Calu3 (cell line): ENCODE measurements around the gene ZNF212. TPM values are rescaled to one million over a fixed set of nuclear protein-coding genes. Genes with fewer than 3 reads are reported as not detected.

Source experiments
- BruUV-seq: library from RNA; stranded (reverse); fragments of 400-500 nt; replicated peaks from 2 replicates; lab custom pipeline; 2021; lab: Mats Ljungman, UMichigan
- CTCF ChIA-PET: fragments of 300-600 bp; sonication (Branson Sonifier 250); formaldehyde crosslinking; loops from one replicate; lab custom pipeline; 2022; ENCODE audit warnings: antibody characterized with exemption; lab: Charles Lee
- DNase-seq: peaks from one replicate; pipeline ENCODE4 v3.0.0; 2022
- H3K27ac Mint-ChIP-seq: one replicate; pipeline ENCODE4 v1.8.0; 2022; ENCODE audit warnings: mixed read lengths; ENCODE audit not compliant: unreplicated experiment
- H3K27me3 Mint-ChIP-seq: one replicate; pipeline ENCODE4 v1.8.0; 2022; ENCODE audit warnings: mixed read lengths; ENCODE audit not compliant: unreplicated experiment
- H3K36me3 Mint-ChIP-seq: one replicate; pipeline ENCODE4 v1.8.0; 2022; ENCODE audit warnings: mild to moderate bottlenecking, moderate library complexity, mixed read lengths; ENCODE audit not compliant: insufficient read depth, unreplicated experiment
- H3K4me1 Mint-ChIP-seq: one replicate; pipeline ENCODE4 v1.8.0; 2022; ENCODE audit warnings: mild to moderate bottlenecking, low read depth, mixed read lengths; ENCODE audit not compliant: unreplicated experiment
- H3K4me3 Mint-ChIP-seq: one replicate; pipeline ENCODE4 v1.8.0; 2022; ENCODE audit warnings: mild to moderate bottlenecking, low read depth, moderate library complexity, mixed read lengths; ENCODE audit not compliant: unreplicated experiment
- H3K9me3 Mint-ChIP-seq: one replicate; pipeline ENCODE4 v1.8.0; 2022; ENCODE audit warnings: low read depth, mixed read lengths; ENCODE audit not compliant: unreplicated experiment
- CTCF ChIP-seq: fragments of 200-600 bp; IDR thresholded peaks from one replicate; pipeline ENCODE4 v1.8.0; 2022; ENCODE audit warnings: antibody characterized with exemption; ENCODE audit not compliant: unreplicated experiment
- intact Hi-C: fragments of 100-400 bp; cut with micrococcal nuclease; formaldehyde crosslinking; loops from one replicate; pipeline ENCODE4 v1.10.0; 2022; ENCODE audit not compliant: unreplicated experiment
- total RNA-seq: library from RNA; stranded (reverse); gene quantifications from 2 replicates; pipeline ENCODE4 v1.2.3, GENCODE V29; 2022

ZNF212 gene
- total RNA-seq, 1 experiment from 2014 or later, result 17.2 TPM

GRCh38 chr7:149280661-149281507 is 41.4 kb downstream of the ZNF212 start:
- no peak overlapping the region for H3K27ac Mint-ChIP-seq
- H3K9me3 Mint-ChIP-seq, result no peaks in the 10 kb centered on the region
- CTCF ChIA-PET, result no interaction called here
- no peaks in the 10 kb centered on the region for H3K27me3 Mint-ChIP-seq
- H3K4me1 Mint-ChIP-seq, result peaks cover 8% of the 10 kb centered on the region
- TF ChIP-seq CTCF, result no peak
- BruUV-seq, result no TSS peak
- H3K36me3 Mint-ChIP-seq, result peaks cover 41% of the 10 kb centered on the region
- intact Hi-C loops, result no loop called here
- no peak for DNase-seq
- no peak overlapping the region for H3K4me3 Mint-ChIP-seq

- no peak for TF ChIP-seq CTCF
These were observed 42.3 kb downstream of the ZNF212 start for GRCh38 chr7:149281508-149282330.

DNA sequence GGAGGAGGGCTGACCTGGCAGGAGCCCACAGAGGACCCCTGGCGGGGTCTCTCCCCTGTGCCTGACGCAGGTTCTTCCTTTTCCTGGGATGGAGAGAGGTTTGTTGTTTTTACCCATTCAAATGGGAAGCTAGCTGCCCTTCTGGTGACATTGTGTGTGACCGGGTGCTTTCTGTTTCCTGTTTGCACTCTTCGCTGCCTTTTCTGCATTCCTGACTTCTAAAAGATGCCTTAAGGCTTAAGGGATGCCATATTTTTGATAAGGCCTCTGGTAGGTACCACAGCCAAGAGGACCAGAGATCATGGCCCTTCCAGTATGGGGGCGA is 42.8 kb downstream of the ZNF212 start:
- no peak for DNase-seq
- H3K36me3 Mint-ChIP-seq, result peaks cover 39% of the 10 kb centered on the region
- no TSS peak for BruUV-seq
- no peak for TF ChIP-seq CTCF
- CTCF ChIA-PET, result no interaction called here
- H3K27me3 Mint-ChIP-seq, result no peaks in the 10 kb centered on the region
- H3K27ac Mint-ChIP-seq, result no peak overlapping the region
- H3K4me1 Mint-ChIP-seq, result peaks cover 13% of the 10 kb centered on the region
- no peaks in the 10 kb centered on the region for H3K9me3 Mint-ChIP-seq
- intact Hi-C loops, result no loop called here
- H3K4me3 Mint-ChIP-seq, result no peak overlapping the region

More at GRCh38 chr7:149281508-149282330, 42.3 kb downstream of the ZNF212 start:
- intact Hi-C loops, result no loop called here
- DNase-seq, result no peak
- no TSS peak for BruUV-seq
- Mint-ChIP-seq H3K27ac (no peak overlapping the region), H3K27me3 (no peaks in the 10 kb centered on the region), H3K9me3 (no peaks in the 10 kb centered on the region), H3K36me3 (peaks cover 44% of the 10 kb centered on the region), H3K4me1 (peaks cover 13% of the 10 kb centered on the region), H3K4me3 (no peak overlapping the region)
- CTCF ChIA-PET, result no interaction called here

- no peak for DNase-seq
- Mint-ChIP-seq H3K36me3 (peaks cover 33% of the 10 kb centered on the region), H3K9me3 (no peaks in the 10 kb centered on the region), H3K27me3 (no peaks in the 10 kb centered on the region), H3K4me1 (peaks cover 13% of the 10 kb centered on the region), H3K27ac (no peak overlapping the region), H3K4me3 (no peak overlapping the region)
- no TSS peak for BruUV-seq
- intact Hi-C loops, result no loop called here
- CTCF ChIA-PET, result no interaction called here
- no peak for TF ChIP-seq CTCF
These were observed 43.9 kb downstream of the ZNF212 start for GRCh38 chr7:149283321-149283720.
